Bronchial epithelial cell (primary cell): ENCODE results near the gene C8B. TPM values are rescaled to one million over a fixed set of nuclear protein-coding genes. Genes with fewer than 3 reads are reported as not detected.

Experiments used
- DNase-seq: peaks from one replicate; pipeline ENCODE4 v3.0.0-alpha.2; 2010; ENCODE audit warnings: low read depth
- FAIRE-seq: peaks from 2 replicates; lab custom pipeline; 2011; peaks lifted over from hg19 to GRCh38; lab: Jason Lieb, UNC
- H3K27me3 ChIP-seq: 2 replicates; pipeline ENCODE4 v1.5.1; 2011; ENCODE audit warnings: low read length; ENCODE audit not compliant: control insufficient read depth, insufficient read depth
- H3K36me3 ChIP-seq: 2 replicates; pipeline ENCODE4 v1.5.1; 2011; ENCODE audit warnings: low read length; ENCODE audit not compliant: control insufficient read depth, insufficient read depth
- H3K4me3 ChIP-seq: 2 replicates; pipeline ENCODE4 v1.5.1; 2011; ENCODE audit warnings: mild to moderate bottlenecking, low read depth, low read length, control low read depth
- total RNA-seq: library from RNA; depleted of rRNA; stranded (reverse); fragments of >200 nt; gene quantifications from 2 replicates; pipeline ENCODE4 v1.2.1, GENCODE V29; 2014
- TF ChIP-seq, protein P1 (sequence below): IDR thresholded peaks from 2 replicates; pipeline ENCODE4 v1.5.1; 2011; ENCODE audit warnings: mild to moderate bottlenecking, moderate library complexity, low read length, control low read depth, inconsistent platforms; ENCODE audit not compliant: insufficient read depth, severe bottlenecking

The C8B gene
- total RNA-seq, 1 donor from 2014 or later, result not detected

DNA sequence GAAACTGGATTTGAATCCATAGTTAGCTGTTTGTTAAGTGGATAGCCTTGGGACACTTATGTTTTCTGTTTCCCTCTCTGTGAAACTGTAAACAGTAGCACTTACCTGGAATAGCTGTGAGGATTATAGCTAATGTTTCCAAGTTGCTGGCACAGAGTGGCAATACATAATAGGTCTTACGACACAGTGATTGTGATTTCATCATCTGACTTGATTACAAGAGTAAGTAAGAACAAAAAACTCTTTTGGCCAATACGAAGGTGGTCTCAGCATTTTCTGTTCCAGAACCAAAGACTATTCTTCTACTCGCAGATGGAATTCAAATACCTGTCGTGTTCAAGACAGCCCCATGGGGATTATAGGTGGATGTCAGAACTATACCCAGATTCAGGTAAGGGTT is 2.1 kb downstream of the C8B start:
- FAIRE-seq, result no peak

DNA sequence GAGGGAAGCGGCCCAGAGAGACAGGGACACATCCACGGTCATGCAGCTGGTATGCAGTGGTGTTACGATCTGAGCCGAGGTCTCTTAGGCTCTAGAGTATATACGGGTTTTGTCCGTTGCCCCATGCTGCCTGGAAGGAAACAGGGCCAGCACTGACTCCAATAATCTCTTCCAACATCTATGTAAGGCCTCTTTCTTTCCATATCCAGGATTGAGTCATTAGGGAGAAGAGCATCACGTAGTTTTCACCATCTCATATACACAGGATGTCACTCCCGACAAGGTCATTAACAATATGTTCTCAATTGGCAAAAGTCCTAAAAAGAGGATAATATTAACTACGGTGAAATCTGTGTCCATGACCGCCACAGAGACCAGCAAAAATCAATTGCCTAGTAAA is 4.4 kb downstream of the C8B start:
- DNase-seq, result no peak
- no peaks in the 10 kb centered on the region for H3K27me3 ChIP-seq
- FAIRE-seq, result no peak
- H3K36me3 ChIP-seq, result no peaks in the 10 kb centered on the region
- TF ChIP-seq, protein P1, sequence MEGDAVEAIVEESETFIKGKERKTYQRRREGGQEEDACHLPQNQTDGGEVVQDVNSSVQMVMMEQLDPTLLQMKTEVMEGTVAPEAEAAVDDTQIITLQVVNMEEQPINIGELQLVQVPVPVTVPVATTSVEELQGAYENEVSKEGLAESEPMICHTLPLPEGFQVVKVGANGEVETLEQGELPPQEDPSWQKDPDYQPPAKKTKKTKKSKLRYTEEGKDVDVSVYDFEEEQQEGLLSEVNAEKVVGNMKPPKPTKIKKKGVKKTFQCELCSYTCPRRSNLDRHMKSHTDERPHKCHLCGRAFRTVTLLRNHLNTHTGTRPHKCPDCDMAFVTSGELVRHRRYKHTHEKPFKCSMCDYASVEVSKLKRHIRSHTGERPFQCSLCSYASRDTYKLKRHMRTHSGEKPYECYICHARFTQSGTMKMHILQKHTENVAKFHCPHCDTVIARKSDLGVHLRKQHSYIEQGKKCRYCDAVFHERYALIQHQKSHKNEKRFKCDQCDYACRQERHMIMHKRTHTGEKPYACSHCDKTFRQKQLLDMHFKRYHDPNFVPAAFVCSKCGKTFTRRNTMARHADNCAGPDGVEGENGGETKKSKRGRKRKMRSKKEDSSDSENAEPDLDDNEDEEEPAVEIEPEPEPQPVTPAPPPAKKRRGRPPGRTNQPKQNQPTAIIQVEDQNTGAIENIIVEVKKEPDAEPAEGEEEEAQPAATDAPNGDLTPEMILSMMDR, result no peak
- H3K4me3 ChIP-seq, result no peak overlapping the region

More for the DNA sequence above, 2.1 kb downstream of the C8B start:
- Histone ChIP-seq H3K36me3 (no peaks in the 10 kb centered on the region), H3K4me3 (no peak overlapping the region), H3K27me3 (no peaks in the 10 kb centered on the region)
- peak; percentile 18 for DNase-seq
- TF ChIP-seq, protein P1, result no peak

DNA sequence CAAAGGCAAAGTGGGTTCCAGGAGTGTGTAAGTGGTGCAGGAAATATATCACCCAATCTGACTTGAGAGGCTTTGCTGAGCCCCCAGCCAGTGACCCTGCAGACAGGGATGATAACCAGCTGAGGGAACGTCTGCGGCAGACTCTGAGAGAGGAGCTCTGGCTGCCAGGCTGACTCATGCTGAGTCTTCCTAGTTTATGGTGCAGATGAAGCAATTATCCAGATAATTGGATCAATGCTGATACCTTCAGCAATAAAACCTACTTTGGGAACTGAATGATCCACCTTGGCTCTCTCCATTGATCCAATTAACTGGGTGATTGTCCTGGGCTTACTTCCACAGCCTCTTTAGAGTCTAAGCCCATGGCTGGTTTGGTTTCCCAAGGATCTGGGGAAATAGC is 7.3 kb downstream of the C8B start:
- Histone ChIP-seq H3K36me3 (no peaks in the 10 kb centered on the region), H3K4me3 (no peak overlapping the region), H3K27me3 (no peaks in the 10 kb centered on the region)
- FAIRE-seq, result no peak
- TF ChIP-seq, protein P1, result no peak
- peak; percentile 16 for DNase-seq

DNA sequence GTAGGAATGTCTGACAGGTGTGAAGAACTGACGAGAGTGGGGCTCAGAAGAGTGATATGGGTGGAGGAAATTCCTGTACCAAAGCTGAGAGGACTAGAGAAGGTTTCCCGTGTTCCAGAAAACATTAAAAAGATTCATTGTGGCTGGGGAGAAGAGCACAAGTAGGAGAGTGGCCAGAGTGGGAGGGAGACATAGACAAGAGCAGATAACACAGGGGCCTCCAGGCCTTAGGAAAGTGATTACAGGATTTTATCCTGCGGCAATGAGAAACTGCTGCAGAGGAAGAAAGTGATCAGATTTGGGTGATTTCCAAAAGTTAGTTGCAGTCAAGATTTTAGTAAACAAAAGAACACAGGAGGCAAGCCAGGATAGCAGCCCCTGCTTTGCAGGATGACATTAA is 7.9 kb downstream of the C8B start:
- TF ChIP-seq, protein P1, result no peak
- FAIRE-seq (no peak), DNase-seq (no peak)
- no peaks in the 10 kb centered on the region for H3K36me3 ChIP-seq
- no peak overlapping the region for H3K4me3 ChIP-seq
- no peaks in the 10 kb centered on the region for H3K27me3 ChIP-seq

DNA sequence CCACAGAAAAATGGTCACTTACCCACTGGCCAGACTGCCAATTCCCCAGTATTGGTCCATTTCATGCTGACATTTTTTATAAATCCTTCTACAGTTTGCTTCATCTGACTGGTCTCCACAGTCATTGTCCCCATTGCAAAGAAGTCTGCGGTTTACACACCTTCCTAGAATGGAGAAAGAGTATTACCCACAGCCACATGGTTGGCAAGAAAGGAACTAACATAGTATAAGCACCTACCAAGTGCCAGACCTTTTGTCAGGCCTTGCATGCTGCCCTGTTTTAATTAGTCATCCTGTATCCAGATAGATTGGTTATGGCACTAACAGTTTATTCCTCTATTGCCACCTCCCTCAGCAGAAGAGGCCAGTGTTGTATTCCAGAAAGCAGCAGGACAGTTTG is 11.2 kb downstream of the C8B start:
- H3K4me3 ChIP-seq, result no peak overlapping the region
- TF ChIP-seq, protein P1, result no peak
- no peaks in the 10 kb centered on the region for H3K27me3 ChIP-seq
- DNase-seq, result no peak
- no peaks in the 10 kb centered on the region for H3K36me3 ChIP-seq
- no peak for FAIRE-seq

DNA sequence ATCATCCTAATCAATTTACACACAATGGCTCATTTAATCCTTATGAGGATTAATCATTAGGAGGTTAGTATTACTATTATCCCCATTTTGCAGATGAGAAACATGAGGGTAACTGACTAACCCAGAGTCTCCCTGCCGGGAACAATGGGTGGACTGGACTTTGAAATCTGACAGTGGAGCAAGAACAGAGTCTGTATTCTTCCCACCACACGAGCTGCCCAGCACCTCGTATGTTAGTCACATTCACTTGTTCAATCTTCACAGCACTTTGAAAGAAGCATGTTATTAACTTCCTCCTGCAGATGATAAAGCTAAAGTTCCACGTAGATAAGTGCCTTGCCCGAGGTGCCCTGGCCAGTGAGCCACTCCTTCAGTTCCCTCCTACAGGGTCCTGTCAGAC is 12.4 kb downstream of the C8B start:
- Histone ChIP-seq H3K4me3 (no peak overlapping the region), H3K36me3 (no peaks in the 10 kb centered on the region), H3K27me3 (no peaks in the 10 kb centered on the region)
- peak; percentile 55 for FAIRE-seq
- no peak for DNase-seq
- TF ChIP-seq, protein P1, result no peak
